ENCODE results near the gene S100A2. TPM values are rescaled to one million over a fixed set of nuclear protein-coding genes. Genes with fewer than 3 reads are reported as not detected.

The S100A2 gene
- total and polyA plus RNA-seq, 2 donors (not counting 3 experiments of a cell fraction or from before 2014, with no cell fraction given) = 4.0 to 4.3 TPM

DNA sequence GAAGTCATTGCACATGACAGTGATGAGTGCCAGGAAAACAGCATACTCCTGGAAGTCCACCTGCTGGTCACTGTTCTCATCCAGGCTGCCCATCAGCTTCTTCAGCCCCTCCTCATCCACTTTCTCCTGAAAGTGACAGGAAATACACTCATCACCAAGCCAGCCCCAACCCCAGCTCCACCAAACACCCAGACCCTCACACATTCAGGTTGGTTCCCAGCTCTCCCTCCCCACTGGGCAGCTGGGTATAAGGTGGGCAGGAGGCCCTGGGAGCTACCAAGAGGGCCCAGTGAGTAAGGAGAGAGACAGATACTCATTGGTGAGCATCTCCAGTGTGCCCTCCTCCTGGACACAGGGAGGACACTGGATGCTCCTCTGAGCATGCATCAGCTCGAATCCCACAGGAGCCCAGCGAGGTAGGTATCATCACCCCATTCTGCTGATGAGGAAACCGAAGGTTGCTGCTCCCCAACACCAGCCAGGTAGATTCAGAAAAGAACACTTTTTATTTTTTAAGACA, 4.1 kb downstream of the S100A2 start:
- H3K4me3 ChIP-seq (replicated peaks in 1 of 3; ENCODE audit: insufficient read depth in 1 of 3, low read depth in 1 of 3, low read length in 3 of 3) = no peak overlapping the region
- intact Hi-C loops (cut with micrococcal nuclease) = no loop called here
- no TSS peak for BruUV-seq (replicated peaks)
- H3K79me2 ChIP-seq (ENCODE audit: control insufficient read depth, insufficient read depth, low read length) = no peaks in the 10 kb centered on the region
- H3K9me3 ChIP-seq (replicated peaks; ENCODE audit: control insufficient read depth, insufficient read depth, low read length) = no peaks in the 10 kb centered on the region
- H3K4me1 ChIP-seq (ENCODE audit: control insufficient read depth, extremely low read depth, insufficient read depth, low read length) = peaks cover 12% of the 10 kb centered on the region
- ChIA-PET CTCF (interaction anchor here (1.5 to 4.5 kb wide), 3 partner anchors 10 to 51 kb away, joined by 5 to 25 read pairs (median 13); no protein-coding TSS in a partner anchor), POLR2A (no interaction called here)
- FAIRE-seq (no peak), DNase-seq (ENCODE audit: low read depth, low spot score) (no peak)
- no peaks in the 10 kb centered on the region for H4K20me1 ChIP-seq (replicated peaks; ENCODE audit: control insufficient read depth, extremely low read depth, insufficient read depth, low read length)
- no peaks in the 10 kb centered on the region for H3K27me3 ChIP-seq (ENCODE audit: control insufficient read depth in 2 of 2, insufficient read depth in 2 of 2, low read length in 2 of 2)
- no peaks in the 10 kb centered on the region for H3K9me1 ChIP-seq (replicated peaks; ENCODE audit: control insufficient read depth, extremely low read depth, insufficient read depth, low read length)
- dilution Hi-C loops (cut with MboI; ENCODE audit: extremely low pct_ligation_motif_present, low sequenced_read_pairs) = no loop called here
- no peak overlapping the region for H3K9ac ChIP-seq (replicated peaks; ENCODE audit: extremely low read depth, insufficient read depth, low read length)
- H2AFZ ChIP-seq (ENCODE audit: low read depth, low read length) = no peak overlapping the region
- H3K36me3 ChIP-seq (ENCODE audit: control insufficient read depth in 2 of 2, extremely low read depth in 1 of 2, insufficient read depth in 2 of 2, low read length in 2 of 2) = no peaks in the 10 kb centered on the region
- no peak overlapping the region for H3K27ac ChIP-seq (ENCODE audit: insufficient read depth, low read depth, low read length)
- no peak for TF ChIP-seq POLR2AphosphoS5 (IDR thresholded peaks at IDR 0.05; ENCODE audit: insufficient read depth, low read depth, low read length)
- no peak for TF ChIP-seq GATA2 (IDR thresholded peaks at IDR 0.05; ENCODE audit: insufficient read depth, insufficient read length, low read depth, low read length)
- no peak for TF ChIP-seq JUN (IDR thresholded peaks at IDR 0.05; ENCODE audit: borderline replicate concordance, insufficient read depth, insufficient read length, low read depth)
- no peak for TF ChIP-seq POLR2A (IDR thresholded peaks at IDR 0.05; ENCODE audit: low read depth, low read length)
- no peak for TF ChIP-seq EZH2 (IDR thresholded peaks at IDR 0.05; ENCODE audit: borderline replicate concordance, low read depth, low read length, severe bottlenecking)
- TF ChIP-seq MAX (IDR thresholded peaks at IDR 0.05; ENCODE audit: insufficient read depth, insufficient read length) = no peak
- TF ChIP-seq, protein P1, sequence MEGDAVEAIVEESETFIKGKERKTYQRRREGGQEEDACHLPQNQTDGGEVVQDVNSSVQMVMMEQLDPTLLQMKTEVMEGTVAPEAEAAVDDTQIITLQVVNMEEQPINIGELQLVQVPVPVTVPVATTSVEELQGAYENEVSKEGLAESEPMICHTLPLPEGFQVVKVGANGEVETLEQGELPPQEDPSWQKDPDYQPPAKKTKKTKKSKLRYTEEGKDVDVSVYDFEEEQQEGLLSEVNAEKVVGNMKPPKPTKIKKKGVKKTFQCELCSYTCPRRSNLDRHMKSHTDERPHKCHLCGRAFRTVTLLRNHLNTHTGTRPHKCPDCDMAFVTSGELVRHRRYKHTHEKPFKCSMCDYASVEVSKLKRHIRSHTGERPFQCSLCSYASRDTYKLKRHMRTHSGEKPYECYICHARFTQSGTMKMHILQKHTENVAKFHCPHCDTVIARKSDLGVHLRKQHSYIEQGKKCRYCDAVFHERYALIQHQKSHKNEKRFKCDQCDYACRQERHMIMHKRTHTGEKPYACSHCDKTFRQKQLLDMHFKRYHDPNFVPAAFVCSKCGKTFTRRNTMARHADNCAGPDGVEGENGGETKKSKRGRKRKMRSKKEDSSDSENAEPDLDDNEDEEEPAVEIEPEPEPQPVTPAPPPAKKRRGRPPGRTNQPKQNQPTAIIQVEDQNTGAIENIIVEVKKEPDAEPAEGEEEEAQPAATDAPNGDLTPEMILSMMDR (IDR thresholded peaks at IDR 0.05; ENCODE audit: extremely low read depth in 1 of 2, insufficient read depth in 1 of 2, low read depth in 1 of 2, low read length in 2 of 2) = no peak
- TF ChIP-seq FOS (IDR thresholded peaks at IDR 0.05; ENCODE audit: borderline replicate concordance, insufficient read depth, low read length) = no peak
- TF ChIP-seq MYC (IDR thresholded peaks at IDR 0.05; ENCODE audit: low read depth, low read length) = no peak
- no peak overlapping the region for H3K4me2 ChIP-seq (ENCODE audit: insufficient read depth, low read length)
